Glutamatergic neuron (in vitro differentiated cells): Measurements from ENCODE around the gene LRRC61. TPM values are rescaled to one million over a fixed set of nuclear protein-coding genes. Genes with fewer than 3 reads are reported as not detected.

ENCODE experiments used
- DNase-seq: peaks from one replicate; pipeline ENCODE4 v3.0.0; 2022
- H3K27ac Mint-ChIP-seq: one replicate; pipeline ENCODE4 v1.8.0; 2020; ENCODE audit warnings: mild to moderate bottlenecking, mixed read lengths, inconsistent platforms; ENCODE audit not compliant: unreplicated experiment
- H3K27me3 Mint-ChIP-seq: one replicate; pipeline ENCODE4 v1.8.0; 2020; ENCODE audit warnings: mild to moderate bottlenecking, moderate library complexity, mixed read lengths, inconsistent platforms; ENCODE audit not compliant: unreplicated experiment
- H3K36me3 Mint-ChIP-seq: one replicate; pipeline ENCODE4 v1.8.0; 2020; ENCODE audit warnings: mild to moderate bottlenecking, mixed read lengths, inconsistent platforms; ENCODE audit not compliant: unreplicated experiment
- H3K4me1 Mint-ChIP-seq: one replicate; pipeline ENCODE4 v1.8.0; 2020; ENCODE audit warnings: mild to moderate bottlenecking, low read depth, mixed read lengths, inconsistent platforms; ENCODE audit not compliant: unreplicated experiment
- H3K4me3 Mint-ChIP-seq: one replicate; pipeline ENCODE4 v1.8.0; 2020; ENCODE audit warnings: mild to moderate bottlenecking, mixed read lengths, inconsistent platforms; ENCODE audit not compliant: unreplicated experiment
- H3K9me3 Mint-ChIP-seq: one replicate; pipeline ENCODE4 v1.8.0; 2020; ENCODE audit warnings: mild to moderate bottlenecking, moderate library complexity, mixed read lengths, inconsistent platforms; ENCODE audit not compliant: unreplicated experiment
- CTCF ChIP-seq: fragments of 200-600 bp; sonication (generic); IDR thresholded peaks from one replicate; pipeline ENCODE4 v1.5.0; 2021; ENCODE audit not compliant: partially characterized antibody, unreplicated experiment
- total RNA-seq: library from RNA; stranded (reverse); fragmentation: NEBNext Ultra II Directional; extraction: Animal tissue kit (Norgen Biotek cat#: 25700); gene quantifications from one replicate; pipeline ENCODE4 v1.2.1, GENCODE V29; 2021; ENCODE audit not compliant: unreplicated experiment

The LRRC61 gene
- total RNA-seq, 1 donor from 2014 or later = 10.2 TPM

DNA sequence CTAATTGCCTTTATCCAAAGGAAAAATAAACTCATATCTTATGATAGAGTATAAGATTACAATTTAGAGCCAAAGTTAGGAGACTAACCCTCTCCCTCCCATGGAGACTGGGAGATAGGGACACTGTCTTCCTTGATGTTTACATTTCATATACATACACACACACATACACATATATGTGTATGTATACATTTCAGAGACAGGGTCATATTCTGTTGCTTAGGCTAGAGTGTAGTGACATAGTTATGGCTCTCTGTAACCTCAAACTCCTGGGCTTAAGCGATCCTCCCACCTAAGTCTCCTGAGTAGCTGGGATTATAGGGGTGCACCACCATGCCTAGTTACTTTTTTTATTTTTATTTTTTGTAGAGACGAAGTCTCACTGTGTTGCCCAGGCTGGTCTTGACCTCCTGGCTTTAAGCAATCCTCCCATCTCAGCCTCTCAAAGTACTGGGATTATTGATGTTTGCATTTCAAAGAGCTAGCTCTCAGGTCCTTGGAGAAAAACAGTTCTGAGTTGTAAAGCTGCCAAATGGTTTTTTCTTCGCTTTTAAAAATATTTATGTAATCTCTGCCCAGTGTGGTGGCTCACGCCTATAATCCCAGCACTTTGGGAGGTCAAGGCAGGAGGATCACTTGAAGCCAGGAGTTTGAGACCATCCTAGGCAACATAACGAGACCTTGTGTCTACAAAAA is 37.4 kb downstream of the LRRC61 start:
- DNase-seq = no peak
- no peaks in the 10 kb centered on the region for H3K36me3 Mint-ChIP-seq
- no peak for TF ChIP-seq CTCF
- H3K9me3 Mint-ChIP-seq = peaks cover 4% of the 10 kb centered on the region
- peaks cover 3% of the 10 kb centered on the region for H3K27me3 Mint-ChIP-seq
- H3K27ac Mint-ChIP-seq = no peak overlapping the region
- no peak overlapping the region for H3K4me3 Mint-ChIP-seq
- peaks cover 14% of the 10 kb centered on the region for H3K4me1 Mint-ChIP-seq

- H3K4me3 Mint-ChIP-seq = no peak overlapping the region
- DNase-seq = no peak
- peaks cover 3% of the 10 kb centered on the region for H3K27me3 Mint-ChIP-seq
- peaks cover 4% of the 10 kb centered on the region for H3K9me3 Mint-ChIP-seq
- H3K36me3 Mint-ChIP-seq = no peaks in the 10 kb centered on the region
- peaks cover 14% of the 10 kb centered on the region for H3K4me1 Mint-ChIP-seq
- TF ChIP-seq CTCF = no peak
- H3K27ac Mint-ChIP-seq = no peak overlapping the region
Observed at GRCh38 chr7:150361402-150361801, 38.2 kb downstream of the LRRC61 start.

GRCh38 chr7:150361807-150362621 is 38.9 kb downstream of the LRRC61 start:
- peaks cover 4% of the 10 kb centered on the region for H3K9me3 Mint-ChIP-seq
- no peaks in the 10 kb centered on the region for H3K36me3 Mint-ChIP-seq
- no peak for DNase-seq
- H3K27me3 Mint-ChIP-seq = peaks cover 3% of the 10 kb centered on the region
- H3K4me1 Mint-ChIP-seq = peaks cover 14% of the 10 kb centered on the region
- no peak for TF ChIP-seq CTCF
- no peak overlapping the region for H3K27ac Mint-ChIP-seq
- no peak overlapping the region for H3K4me3 Mint-ChIP-seq

- DNase-seq = no peak
- Mint-ChIP-seq H3K4me3 (no peak overlapping the region), H3K4me1 (peaks cover 12% of the 10 kb centered on the region), H3K36me3 (no peaks in the 10 kb centered on the region), H3K27me3 (peaks cover 3% of the 10 kb centered on the region), H3K9me3 (peaks cover 12% of the 10 kb centered on the region), H3K27ac (no peak overlapping the region)
- TF ChIP-seq CTCF = no peak
Observed at GRCh38 chr7:150363370-150363769, 40.2 kb downstream of the LRRC61 start.

- peaks cover 12% of the 10 kb centered on the region for H3K4me1 Mint-ChIP-seq
- no peaks in the 10 kb centered on the region for H3K36me3 Mint-ChIP-seq
Observed at GRCh38 chr7:150363872-150364271, 40.7 kb downstream of the LRRC61 start.

More at GRCh38 chr7:150363872-150364271, 40.7 kb downstream of the LRRC61 start:
- peaks cover 3% of the 10 kb centered on the region for H3K27me3 Mint-ChIP-seq
- DNase-seq = no peak
- no peak overlapping the region for H3K4me3 Mint-ChIP-seq
- TF ChIP-seq CTCF = no peak
- H3K9me3 Mint-ChIP-seq = peaks cover 12% of the 10 kb centered on the region
- no peak overlapping the region for H3K27ac Mint-ChIP-seq
